Loucy (cell line): Measurements from ENCODE around the gene C16orf89.

Experiments
- H2AFZ ChIP-seq: fragments of 200-600 bp; sonication (generic); 2 replicates; pipeline ENCODE4 v1.6.0; 2016; ENCODE audit warnings: antibody characterized with exemption, mild to moderate bottlenecking, low read length, moderate library complexity
- H3F3A ChIP-seq: fragments of 200-600 bp; 2 replicates; pipeline ENCODE4 v1.6.0; 2016; ENCODE audit warnings: antibody characterized with exemption, low read depth, mild to moderate bottlenecking
- H3K27me3 ChIP-seq: fragments of 200-600 bp; sonication (generic); 2 replicates; pipeline ENCODE4 v1.6.1; 2014; ENCODE audit warnings: low read length, mild to moderate bottlenecking; ENCODE audit not compliant: insufficient read depth, poor library complexity, severe bottlenecking
- H3K36me3 ChIP-seq: fragments of 200-600 bp; sonication (generic); 2 replicates; pipeline ENCODE4 v1.6.1; 2016; ENCODE audit warnings: low read length; ENCODE audit not compliant: insufficient read depth
- H3K4me1 ChIP-seq: fragments of 200-600 bp; sonication (generic); 2 replicates; pipeline ENCODE4 v1.5.1; 2014; ENCODE audit warnings: low read length, mild to moderate bottlenecking; ENCODE audit not compliant: insufficient read depth, poor library complexity, severe bottlenecking
- H3K4me2 ChIP-seq: fragments of 200-600 bp; sonication (generic); 2 replicates; pipeline ENCODE4 v1.6.0; 2014; ENCODE audit warnings: antibody characterized with exemption, low read length, low read depth, mild to moderate bottlenecking; ENCODE audit not compliant: poor library complexity, severe bottlenecking
- H3K4me3 ChIP-seq: fragments of 200-600 bp; sonication (generic); 2 replicates; pipeline ENCODE4 v1.5.1; 2014; ENCODE audit warnings: low read length, mild to moderate bottlenecking, mixed read lengths; ENCODE audit not compliant: poor library complexity, severe bottlenecking
- H3K79me2 ChIP-seq: fragments of 200-600 bp; sonication (generic); 2 replicates; pipeline ENCODE4 v1.6.1; 2014; ENCODE audit warnings: low read length; ENCODE audit not compliant: insufficient read depth
- H3K9ac ChIP-seq: fragments of 200-600 bp; sonication (generic); 2 replicates; pipeline ENCODE4 v1.6.0; 2014; ENCODE audit warnings: mild to moderate bottlenecking, low read depth, low read length, moderate library complexity; ENCODE audit not compliant: poor library complexity, severe bottlenecking
- H3K9me2 ChIP-seq: fragments of 200-600 bp; sonication (generic); replicated peaks from 2 replicates; pipeline ENCODE4 v1.6.1; 2016; ENCODE audit warnings: low read depth, low read length, mixed read lengths
- H3K9me3 ChIP-seq: fragments of 200-600 bp; sonication (generic); 2 replicates; pipeline ENCODE4 v1.6.1; 2014; ENCODE audit warnings: mild to moderate bottlenecking, antibody characterized with exemption, low read length, low read depth; ENCODE audit not compliant: insufficient read depth
- H4K20me1 ChIP-seq: fragments of 200-600 bp; sonication (generic); 2 replicates; pipeline ENCODE4 v1.6.0; 2014; ENCODE audit warnings: antibody characterized with exemption, low read length, mild to moderate bottlenecking; ENCODE audit not compliant: insufficient read depth, poor library complexity, severe bottlenecking
- EZH2phosphoT487 ChIP-seq: fragments of 200-600 bp; IDR thresholded peaks from 2 replicates; pipeline ENCODE4 v1.6.1; 2018; ENCODE audit warnings: antibody characterized with exemption, mild to moderate bottlenecking, moderate library complexity, borderline replicate concordance
- TF ChIP-seq, protein P1 (sequence below): fragments of 200-600 bp; sonication (generic); conservative IDR thresholded peaks from 2 replicates; pipeline ENCODE4 v1.5.1; 2014; ENCODE audit warnings: mild to moderate bottlenecking, antibody characterized with exemption, low read length

Gene C16orf89

DNA sequence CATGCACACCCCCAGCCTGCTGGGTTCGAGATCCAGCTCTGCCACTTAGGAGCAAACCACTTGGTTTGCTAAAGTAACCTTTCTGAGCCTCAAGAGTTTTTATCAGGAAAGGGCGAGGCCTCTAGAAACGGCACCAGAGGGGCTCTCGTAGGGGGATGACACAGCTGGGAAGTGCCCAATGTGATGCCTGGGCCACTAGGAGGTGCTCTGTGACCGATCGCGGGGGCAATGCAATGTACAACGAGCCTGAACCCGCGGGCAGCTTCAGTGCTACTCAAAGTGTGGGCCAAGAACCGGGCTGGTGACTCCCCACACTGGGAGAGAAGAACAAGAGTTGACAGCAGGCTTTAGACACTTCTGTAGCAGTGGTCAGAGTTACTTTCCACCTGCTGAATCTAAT is 9.4 kb downstream of the C16orf89 start:
- H3K79me2 ChIP-seq, result no peaks in the 10 kb centered on the region
- H3F3A ChIP-seq, result no peaks in the 10 kb centered on the region
- H3K9ac ChIP-seq, result no peak overlapping the region
- H3K4me3 ChIP-seq, result no peak overlapping the region
- TF ChIP-seq, protein P1, sequence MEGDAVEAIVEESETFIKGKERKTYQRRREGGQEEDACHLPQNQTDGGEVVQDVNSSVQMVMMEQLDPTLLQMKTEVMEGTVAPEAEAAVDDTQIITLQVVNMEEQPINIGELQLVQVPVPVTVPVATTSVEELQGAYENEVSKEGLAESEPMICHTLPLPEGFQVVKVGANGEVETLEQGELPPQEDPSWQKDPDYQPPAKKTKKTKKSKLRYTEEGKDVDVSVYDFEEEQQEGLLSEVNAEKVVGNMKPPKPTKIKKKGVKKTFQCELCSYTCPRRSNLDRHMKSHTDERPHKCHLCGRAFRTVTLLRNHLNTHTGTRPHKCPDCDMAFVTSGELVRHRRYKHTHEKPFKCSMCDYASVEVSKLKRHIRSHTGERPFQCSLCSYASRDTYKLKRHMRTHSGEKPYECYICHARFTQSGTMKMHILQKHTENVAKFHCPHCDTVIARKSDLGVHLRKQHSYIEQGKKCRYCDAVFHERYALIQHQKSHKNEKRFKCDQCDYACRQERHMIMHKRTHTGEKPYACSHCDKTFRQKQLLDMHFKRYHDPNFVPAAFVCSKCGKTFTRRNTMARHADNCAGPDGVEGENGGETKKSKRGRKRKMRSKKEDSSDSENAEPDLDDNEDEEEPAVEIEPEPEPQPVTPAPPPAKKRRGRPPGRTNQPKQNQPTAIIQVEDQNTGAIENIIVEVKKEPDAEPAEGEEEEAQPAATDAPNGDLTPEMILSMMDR, result peak; percentile 62
- TF ChIP-seq EZH2phosphoT487, result no peak
- H3K36me3 ChIP-seq, result no peaks in the 10 kb centered on the region
- H4K20me1 ChIP-seq, result no peaks in the 10 kb centered on the region
- H3K9me3 ChIP-seq, result no peaks in the 10 kb centered on the region
- H3K9me2 ChIP-seq, result no peaks in the 10 kb centered on the region
- 0 out of 2 replicates have a peak overlapping the region, but pooled peaks have one; percentile 55 for H2AFZ ChIP-seq
- H3K4me2 ChIP-seq, result no peak overlapping the region
- no peaks in the 10 kb centered on the region for H3K4me1 ChIP-seq
- no peaks in the 10 kb centered on the region for H3K27me3 ChIP-seq

DNA sequence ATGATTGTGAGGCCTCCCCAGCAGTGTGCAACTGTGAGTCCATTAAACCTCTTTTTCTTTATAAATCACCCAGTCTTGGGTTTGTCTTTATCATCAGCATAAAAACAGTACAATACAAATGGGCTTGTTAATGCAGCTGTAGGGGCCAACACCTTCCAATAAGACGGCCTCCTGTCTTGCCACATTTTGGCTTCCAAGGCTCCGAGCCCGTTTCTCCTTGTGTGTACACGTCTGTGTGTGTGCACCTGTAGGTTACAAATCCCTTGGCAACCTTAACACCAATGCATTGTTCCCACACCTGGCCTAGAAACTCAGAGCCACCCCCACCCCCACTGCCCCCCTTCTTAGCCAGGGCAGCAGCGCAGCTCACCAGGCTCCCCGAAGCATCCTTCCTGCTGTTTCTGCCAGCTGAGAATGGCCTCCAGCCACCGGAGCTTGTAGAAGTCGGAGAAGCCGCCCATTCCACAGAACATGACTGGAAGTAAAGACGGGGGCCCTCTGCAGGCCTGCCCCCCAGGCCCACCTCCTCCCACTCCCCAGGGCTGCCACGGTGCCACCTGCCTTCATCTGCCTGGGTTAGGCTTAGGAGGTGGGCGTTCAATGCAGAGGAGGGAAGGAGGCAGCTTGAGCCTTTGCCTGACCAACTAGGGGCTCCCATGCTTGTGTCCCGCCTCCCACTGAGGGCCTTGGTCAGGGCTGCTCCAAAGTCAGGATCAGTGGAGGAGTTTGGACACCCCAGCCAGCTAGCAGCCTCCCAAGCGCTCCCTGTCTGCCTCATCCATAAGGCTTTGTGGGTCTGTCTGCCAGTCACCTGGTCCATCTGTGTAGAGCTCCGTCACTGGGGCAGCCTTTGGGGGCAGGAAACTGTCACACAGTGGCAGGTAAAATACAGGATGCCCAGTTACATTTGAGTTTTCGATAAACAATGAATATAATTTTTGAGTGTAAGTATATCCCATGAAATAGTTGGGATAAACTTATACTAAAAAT is 10.6 kb downstream of the C16orf89 start:
- TF ChIP-seq, protein P1, result no peak
- no peak for TF ChIP-seq EZH2phosphoT487
- Histone ChIP-seq H4K20me1 (no peaks in the 10 kb centered on the region), H3K9me2 (no peaks in the 10 kb centered on the region), H3K4me3 (no peak overlapping the region), H3F3A (no peaks in the 10 kb centered on the region), H2AFZ (no peak overlapping the region), H3K4me2 (no peak overlapping the region), H3K9me3 (no peaks in the 10 kb centered on the region), H3K4me1 (no peaks in the 10 kb centered on the region), H3K27me3 (no peaks in the 10 kb centered on the region), H3K36me3 (no peaks in the 10 kb centered on the region), H3K79me2 (no peaks in the 10 kb centered on the region), H3K9ac (no peak overlapping the region)

DNA sequence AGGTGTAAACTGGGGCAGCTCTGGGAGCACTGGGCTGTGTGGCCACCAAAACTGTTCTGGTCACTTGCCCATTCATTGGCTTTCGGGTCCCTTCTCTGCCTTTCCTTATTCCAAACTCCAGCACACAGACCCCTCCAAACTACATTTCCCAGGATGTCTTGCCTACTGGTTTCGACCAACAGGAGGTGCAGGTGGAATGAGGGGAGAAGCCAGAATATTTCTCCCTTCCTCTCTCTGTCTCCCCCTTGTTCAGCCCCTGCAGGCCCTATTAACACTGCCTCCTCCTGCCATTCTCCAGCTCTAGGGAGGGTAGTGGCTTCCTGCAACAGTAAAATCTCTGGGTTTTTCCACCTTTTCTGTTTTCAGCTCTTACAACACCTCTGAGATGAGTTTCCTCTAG is 18.8 kb downstream of the C16orf89 start:
- H4K20me1 ChIP-seq, result no peaks in the 10 kb centered on the region
- no peak overlapping the region for H3K4me3 ChIP-seq
- H3K27me3 ChIP-seq, result no peaks in the 10 kb centered on the region
- no peaks in the 10 kb centered on the region for H3F3A ChIP-seq
- no peak overlapping the region for H3K4me2 ChIP-seq
- no peaks in the 10 kb centered on the region for H3K9me2 ChIP-seq
- H3K9ac ChIP-seq, result no peak overlapping the region
- H3K9me3 ChIP-seq, result no peaks in the 10 kb centered on the region
- TF ChIP-seq EZH2phosphoT487, result no peak
- TF ChIP-seq, protein P1, result no peak
- no peaks in the 10 kb centered on the region for H3K36me3 ChIP-seq
- no peaks in the 10 kb centered on the region for H3K4me1 ChIP-seq
- H2AFZ ChIP-seq, result no peak overlapping the region
- no peaks in the 10 kb centered on the region for H3K79me2 ChIP-seq
